ENCODE data around the gene BOLA2B. TPM values are rescaled to one million over a fixed set of nuclear protein-coding genes. Genes with fewer than 3 reads are reported as not detected.

The BOLA2B gene
- polyA plus RNA-seq, 1 of the 3 experiments (the other 2 are of a cell fraction) = 726 TPM

DNA sequence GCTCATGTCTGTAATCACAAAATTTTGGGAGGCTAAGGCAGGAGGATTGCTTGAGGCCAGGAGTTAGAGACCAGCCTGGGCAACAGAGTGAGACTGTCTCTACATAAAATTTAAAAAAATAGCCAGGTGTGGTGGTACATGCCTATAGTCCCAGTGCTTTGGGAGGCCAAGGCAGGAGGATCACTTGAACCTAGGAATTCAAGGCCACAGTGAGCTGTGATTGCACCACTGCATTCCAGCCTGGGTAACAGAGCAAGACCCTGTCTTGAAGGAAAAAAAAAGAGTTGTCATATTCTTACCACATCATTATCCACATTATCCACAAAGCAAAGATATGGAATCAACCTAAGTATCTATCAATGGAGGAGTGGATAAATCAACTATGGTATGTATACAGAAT is 49.4 kb downstream of the BOLA2B start:
- DNase-seq = no peak
- Histone ChIP-seq H3K36me3 (replicated peaks in 1 of 2; ENCODE audit: control insufficient read depth in 1 of 2, insufficient read depth in 2 of 2, low read length in 1 of 2) (no peaks in the 10 kb centered on the region), H3K4me3 (ENCODE audit: low read depth in 2 of 2, low read length in 1 of 2) (no peak overlapping the region), H3K4me2 (no peak overlapping the region), H2AFZ (ENCODE audit: low read depth) (no peak overlapping the region), H4K20me1 (ENCODE audit: insufficient read depth) (no peaks in the 10 kb centered on the region), H3K79me2 (ENCODE audit: insufficient read depth) (no peaks in the 10 kb centered on the region), H3K9me3 (no peaks in the 10 kb centered on the region), H3F3A (replicated peaks; ENCODE audit: insufficient read depth) (no peaks in the 10 kb centered on the region), H3K9ac (no peak overlapping the region), H3K9me2 (no peaks in the 10 kb centered on the region), H3K27me3 (ENCODE audit: insufficient read depth) (no peaks in the 10 kb centered on the region), H3K27ac (ENCODE audit: low read depth in 2 of 2, low read length in 1 of 2) (no peak overlapping the region), H3K4me1 (ENCODE audit: control insufficient read depth in 1 of 2, insufficient read depth in 2 of 2, low read depth in 1 of 2, low read length in 1 of 2) (no peaks in the 10 kb centered on the region)
- POLR2A ChIA-PET = no interaction called here
- CTCF ChIA-PET = no interaction called here
- no peak for TF ChIP-seq JUND (IDR thresholded peaks at IDR 0.05)
- TF ChIP-seq GABPA (IDR thresholded peaks at IDR 0.05; ENCODE audit: low read depth) = no peak
- TF ChIP-seq RAD21 (IDR thresholded peaks at IDR 0.05; ENCODE audit: low read length) = no peak
- TF ChIP-seq POLR2AphosphoS5 (IDR thresholded peaks at IDR 0.05; ENCODE audit: low read depth, low read length) = no peak

DNA sequence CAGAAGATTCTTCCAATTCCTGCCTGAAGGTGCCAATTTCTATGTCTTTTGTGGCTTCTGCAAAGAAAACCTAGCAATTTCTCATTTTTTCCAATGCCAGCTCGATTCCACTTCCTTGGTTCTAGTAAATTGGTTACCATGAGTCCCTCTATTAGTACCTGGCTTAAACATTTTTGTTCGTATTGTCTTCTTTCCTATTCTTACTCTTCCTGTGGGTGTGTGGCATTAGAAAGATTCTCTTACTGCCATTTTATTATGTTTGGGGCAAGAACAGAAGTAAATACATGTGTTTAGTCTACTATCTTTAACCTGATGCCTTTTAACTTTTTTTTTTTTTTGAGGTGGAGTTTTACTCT is 50.1 kb downstream of the BOLA2B start:
- no peak overlapping the region for H2AFZ ChIP-seq (ENCODE audit: low read depth)
- TF ChIP-seq, protein P1, sequence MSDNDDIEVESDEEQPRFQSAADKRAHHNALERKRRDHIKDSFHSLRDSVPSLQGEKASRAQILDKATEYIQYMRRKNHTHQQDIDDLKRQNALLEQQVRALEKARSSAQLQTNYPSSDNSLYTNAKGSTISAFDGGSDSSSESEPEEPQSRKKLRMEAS (IDR thresholded peaks at IDR 0.05; ENCODE audit: low read depth) = no peak
- TF ChIP-seq RCOR1 (IDR thresholded peaks at IDR 0.05; ENCODE audit: low read length) (no peak), CHD2 (IDR thresholded peaks at IDR 0.05; ENCODE audit: low read length, partially characterized antibody) (no peak), NRF1 (IDR thresholded peaks at IDR 0.05; ENCODE audit: low read depth, low read length) (no peak), JUND (IDR thresholded peaks at IDR 0.05) (no peak), FOXJ3 (CRISPR knock-in tag; IDR thresholded peaks at IDR 0.05) (no peak), GABPA (IDR thresholded peaks at IDR 0.05; ENCODE audit: low read depth) (no peak), NFIC (IDR thresholded peaks at IDR 0.05; ENCODE audit: borderline replicate concordance) (no peak), EZH2phosphoT487 (IDR thresholded peaks at IDR 0.05; ENCODE audit: borderline replicate concordance, low read depth) (no peak), TEAD4 (IDR thresholded peaks at IDR 0.05; ENCODE audit: borderline replicate concordance, insufficient read depth) (no peak)
- TF ChIP-seq, protein P2, sequence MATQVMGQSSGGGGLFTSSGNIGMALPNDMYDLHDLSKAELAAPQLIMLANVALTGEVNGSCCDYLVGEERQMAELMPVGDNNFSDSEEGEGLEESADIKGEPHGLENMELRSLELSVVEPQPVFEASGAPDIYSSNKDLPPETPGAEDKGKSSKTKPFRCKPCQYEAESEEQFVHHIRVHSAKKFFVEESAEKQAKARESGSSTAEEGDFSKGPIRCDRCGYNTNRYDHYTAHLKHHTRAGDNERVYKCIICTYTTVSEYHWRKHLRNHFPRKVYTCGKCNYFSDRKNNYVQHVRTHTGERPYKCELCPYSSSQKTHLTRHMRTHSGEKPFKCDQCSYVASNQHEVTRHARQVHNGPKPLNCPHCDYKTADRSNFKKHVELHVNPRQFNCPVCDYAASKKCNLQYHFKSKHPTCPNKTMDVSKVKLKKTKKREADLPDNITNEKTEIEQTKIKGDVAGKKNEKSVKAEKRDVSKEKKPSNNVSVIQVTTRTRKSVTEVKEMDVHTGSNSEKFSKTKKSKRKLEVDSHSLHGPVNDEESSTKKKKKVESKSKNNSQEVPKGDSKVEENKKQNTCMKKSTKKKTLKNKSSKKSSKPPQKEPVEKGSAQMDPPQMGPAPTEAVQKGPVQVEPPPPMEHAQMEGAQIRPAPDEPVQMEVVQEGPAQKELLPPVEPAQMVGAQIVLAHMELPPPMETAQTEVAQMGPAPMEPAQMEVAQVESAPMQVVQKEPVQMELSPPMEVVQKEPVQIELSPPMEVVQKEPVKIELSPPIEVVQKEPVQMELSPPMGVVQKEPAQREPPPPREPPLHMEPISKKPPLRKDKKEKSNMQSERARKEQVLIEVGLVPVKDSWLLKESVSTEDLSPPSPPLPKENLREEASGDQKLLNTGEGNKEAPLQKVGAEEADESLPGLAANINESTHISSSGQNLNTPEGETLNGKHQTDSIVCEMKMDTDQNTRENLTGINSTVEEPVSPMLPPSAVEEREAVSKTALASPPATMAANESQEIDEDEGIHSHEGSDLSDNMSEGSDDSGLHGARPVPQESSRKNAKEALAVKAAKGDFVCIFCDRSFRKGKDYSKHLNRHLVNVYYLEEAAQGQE (IDR thresholded peaks at IDR 0.05; ENCODE audit: low read depth, low read length) = no peak
- TF ChIP-seq, protein P3, sequence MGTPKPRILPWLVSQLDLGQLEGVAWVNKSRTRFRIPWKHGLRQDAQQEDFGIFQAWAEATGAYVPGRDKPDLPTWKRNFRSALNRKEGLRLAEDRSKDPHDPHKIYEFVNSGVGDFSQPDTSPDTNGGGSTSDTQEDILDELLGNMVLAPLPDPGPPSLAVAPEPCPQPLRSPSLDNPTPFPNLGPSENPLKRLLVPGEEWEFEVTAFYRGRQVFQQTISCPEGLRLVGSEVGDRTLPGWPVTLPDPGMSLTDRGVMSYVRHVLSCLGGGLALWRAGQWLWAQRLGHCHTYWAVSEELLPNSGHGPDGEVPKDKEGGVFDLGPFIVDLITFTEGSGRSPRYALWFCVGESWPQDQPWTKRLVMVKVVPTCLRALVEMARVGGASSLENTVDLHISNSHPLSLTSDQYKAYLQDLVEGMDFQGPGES (IDR thresholded peaks at IDR 0.05; ENCODE audit: low read depth, low read length) = no peak
- TF ChIP-seq, protein P4, sequence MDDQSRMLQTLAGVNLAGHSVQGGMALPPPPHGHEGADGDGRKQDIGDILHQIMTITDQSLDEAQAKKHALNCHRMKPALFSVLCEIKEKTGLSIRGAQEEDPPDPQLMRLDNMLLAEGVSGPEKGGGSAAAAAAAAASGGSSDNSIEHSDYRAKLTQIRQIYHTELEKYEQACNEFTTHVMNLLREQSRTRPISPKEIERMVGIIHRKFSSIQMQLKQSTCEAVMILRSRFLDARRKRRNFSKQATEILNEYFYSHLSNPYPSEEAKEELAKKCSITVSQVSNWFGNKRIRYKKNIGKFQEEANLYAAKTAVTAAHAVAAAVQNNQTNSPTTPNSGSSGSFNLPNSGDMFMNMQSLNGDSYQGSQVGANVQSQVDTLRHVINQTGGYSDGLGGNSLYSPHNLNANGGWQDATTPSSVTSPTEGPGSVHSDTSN (IDR thresholded peaks at IDR 0.05) = no peak
- TF ChIP-seq, protein P5, sequence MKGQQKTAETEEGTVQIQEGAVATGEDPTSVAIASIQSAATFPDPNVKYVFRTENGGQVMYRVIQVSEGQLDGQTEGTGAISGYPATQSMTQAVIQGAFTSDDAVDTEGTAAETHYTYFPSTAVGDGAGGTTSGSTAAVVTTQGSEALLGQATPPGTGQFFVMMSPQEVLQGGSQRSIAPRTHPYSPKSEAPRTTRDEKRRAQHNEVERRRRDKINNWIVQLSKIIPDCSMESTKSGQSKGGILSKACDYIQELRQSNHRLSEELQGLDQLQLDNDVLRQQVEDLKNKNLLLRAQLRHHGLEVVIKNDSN (IDR thresholded peaks at IDR 0.05; ENCODE audit: borderline replicate concordance, low read depth) = no peak
- H3K27ac ChIP-seq (ENCODE audit: low read depth in 2 of 2, low read length in 1 of 2) = no peak overlapping the region
- H3K4me2 ChIP-seq = no peak overlapping the region
- H3K4me3 ChIP-seq (ENCODE audit: low read depth in 2 of 2, low read length in 1 of 2) = no peak overlapping the region
- H3K79me2 ChIP-seq (ENCODE audit: insufficient read depth) = no peaks in the 10 kb centered on the region
- no peaks in the 10 kb centered on the region for H3K27me3 ChIP-seq (ENCODE audit: insufficient read depth)
- no peaks in the 10 kb centered on the region for H4K20me1 ChIP-seq (ENCODE audit: insufficient read depth)
- CTCF ChIA-PET = interaction anchor here (0.7 to 1.2 kb wide), 4 partner anchors 12 to 52 kb away, joined by 3 to 4 read pairs (median 4); partner anchors contain the start of gene TBX6
- no peak overlapping the region for H3K9ac ChIP-seq
- no peaks in the 10 kb centered on the region for H3K9me2 ChIP-seq
- H3K9me3 ChIP-seq = no peaks in the 10 kb centered on the region
- no peak for DNase-seq
- POLR2A ChIA-PET = no interaction called here
- H3K36me3 ChIP-seq (replicated peaks in 1 of 2; ENCODE audit: control insufficient read depth in 1 of 2, insufficient read depth in 2 of 2, low read length in 1 of 2) = no peaks in the 10 kb centered on the region
- H3K4me1 ChIP-seq (ENCODE audit: control insufficient read depth in 1 of 2, insufficient read depth in 2 of 2, low read depth in 1 of 2, low read length in 1 of 2) = no peaks in the 10 kb centered on the region
- no peaks in the 10 kb centered on the region for H3F3A ChIP-seq (replicated peaks; ENCODE audit: insufficient read depth)
- 48% methylated on average over 2 of the region's 2 CpGs for WGBS (ENCODE audit: low lambda C conversion rate)

Measured in SK-N-SH (cell line).